Stomach (tissue), 4 donors: ENCODE data around the gene USP54.

Experiments
- POLR2AphosphoS5 ChIP-seq, 3 donors: sonication (generic); formaldehyde crosslinking; IDR thresholded peaks; one replicate each; pipeline ENCODE4 v1.6.1; 2016; ENCODE audit warnings: antibody characterized with exemption in 3 of 3
- TF ChIP-seq, protein P1 (sequence below), 7 experiments: fragments of 450-650 bp in 4 of 7; fragments of 200-600 bp in 3 of 7; sonication (generic) in 3 of 7; IDR thresholded peaks; one replicate each; pipeline ENCODE4 v1.5.1; 2016 to 2019; ENCODE audit warnings: antibody characterized with exemption in 7 of 7, control low read depth in 2 of 7, mild to moderate bottlenecking in 1 of 7

DNA sequence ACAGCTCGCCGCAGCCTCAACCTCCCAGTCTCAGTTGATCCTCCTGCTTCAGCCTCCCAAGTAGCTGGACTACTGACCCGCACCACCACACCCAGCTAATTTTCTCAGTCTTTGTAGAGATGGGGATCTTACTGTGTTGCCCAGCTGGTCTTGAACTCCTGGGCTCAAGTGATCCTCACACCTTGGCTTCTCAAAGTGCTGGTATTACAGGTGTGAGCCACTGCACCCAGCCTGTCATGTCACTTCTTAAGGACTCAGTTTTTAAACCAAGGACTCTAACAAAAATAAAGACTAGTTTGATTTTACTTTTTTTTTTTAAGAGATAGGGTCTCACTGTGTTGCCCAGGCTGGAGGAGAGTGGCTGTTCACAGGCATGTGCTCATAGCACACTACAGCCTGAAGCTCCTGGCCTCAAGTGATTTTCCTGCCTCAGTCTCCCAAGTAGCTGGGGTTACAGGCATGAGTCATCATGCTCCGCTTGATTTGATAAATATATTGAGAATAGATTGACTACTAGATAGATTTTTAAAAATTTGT lies 78.9 kb downstream of the USP54 start:
- no peak for TF ChIP-seq POLR2AphosphoS5 (IDR thresholded peaks at IDR 0.05)
- TF ChIP-seq, protein P1, sequence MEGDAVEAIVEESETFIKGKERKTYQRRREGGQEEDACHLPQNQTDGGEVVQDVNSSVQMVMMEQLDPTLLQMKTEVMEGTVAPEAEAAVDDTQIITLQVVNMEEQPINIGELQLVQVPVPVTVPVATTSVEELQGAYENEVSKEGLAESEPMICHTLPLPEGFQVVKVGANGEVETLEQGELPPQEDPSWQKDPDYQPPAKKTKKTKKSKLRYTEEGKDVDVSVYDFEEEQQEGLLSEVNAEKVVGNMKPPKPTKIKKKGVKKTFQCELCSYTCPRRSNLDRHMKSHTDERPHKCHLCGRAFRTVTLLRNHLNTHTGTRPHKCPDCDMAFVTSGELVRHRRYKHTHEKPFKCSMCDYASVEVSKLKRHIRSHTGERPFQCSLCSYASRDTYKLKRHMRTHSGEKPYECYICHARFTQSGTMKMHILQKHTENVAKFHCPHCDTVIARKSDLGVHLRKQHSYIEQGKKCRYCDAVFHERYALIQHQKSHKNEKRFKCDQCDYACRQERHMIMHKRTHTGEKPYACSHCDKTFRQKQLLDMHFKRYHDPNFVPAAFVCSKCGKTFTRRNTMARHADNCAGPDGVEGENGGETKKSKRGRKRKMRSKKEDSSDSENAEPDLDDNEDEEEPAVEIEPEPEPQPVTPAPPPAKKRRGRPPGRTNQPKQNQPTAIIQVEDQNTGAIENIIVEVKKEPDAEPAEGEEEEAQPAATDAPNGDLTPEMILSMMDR (IDR thresholded peaks at IDR 0.05), result no peak
